H1 (cell line): ENCODE measurements around the gene DIP2C. TPM values are rescaled to one million over a fixed set of nuclear protein-coding genes. Genes with fewer than 3 reads are reported as not detected.

Experiments used
- CTCF ChIA-PET: fragments of 300-600 bp; sonication (Branson Sonifier 250); formaldehyde crosslinking; loops from one replicate; lab custom pipeline; 2021; ENCODE audit not compliant: partially characterized antibody; lab: Charles Lee
- POLR2A ChIA-PET: fragments of 300-600 bp; sonication (Branson Sonifier 250); formaldehyde crosslinking; loops from one replicate; lab custom pipeline; 2021; ENCODE audit warnings: inconsistent platforms; ENCODE audit not compliant: partially characterized antibody; lab: Charles Lee
- DNase-seq, 2 experiments: peaks; one replicate each; pipeline versions ENCODE4 v3.0.0 to v3.0.0-alpha.2; 2010 to 2022; ENCODE audit warnings: low spot score in 2 of 2, low read depth in 1 of 2, mixed read lengths in 1 of 2
- FAIRE-seq: peaks from 2 replicates; lab custom pipeline; 2011; peaks lifted over from hg19 to GRCh38; lab: Jason Lieb, UNC
- H2AFZ ChIP-seq: 2 replicates; pipeline ENCODE4 v1.8.1; 2012; ENCODE audit warnings: low read length, inconsistent platforms
- H2AK5ac ChIP-seq: 2 replicates; pipeline ENCODE4 v1.6.1; 2013; ENCODE audit warnings: low read depth, low read length
- H2BK120ac ChIP-seq: replicated peaks from 2 replicates; pipeline ENCODE3; 2013; ENCODE audit warnings: low read depth, low read length, inconsistent platforms
- H2BK12ac ChIP-seq: 2 replicates; pipeline ENCODE4 v1.6.1; 2013; ENCODE audit warnings: low read depth, low read length
- H2BK15ac ChIP-seq: 2 replicates; pipeline ENCODE4 v1.6.1; 2013; ENCODE audit warnings: low read length
- H2BK20ac ChIP-seq: 2 replicates; pipeline ENCODE4 v1.6.1; 2013; ENCODE audit warnings: low read length
- H2BK5ac ChIP-seq: 2 replicates; pipeline ENCODE4 v1.6.1; 2013; ENCODE audit warnings: low read depth, low read length
- H3K14ac ChIP-seq: 2 replicates; pipeline ENCODE4 v1.6.1; 2013; ENCODE audit warnings: inconsistent platforms; ENCODE audit not compliant: insufficient read length
- H3K18ac ChIP-seq: 2 replicates; pipeline ENCODE4 v1.6.1; 2013; ENCODE audit warnings: low read length; ENCODE audit errors: extremely low read depth
- H3K23ac ChIP-seq: 2 replicates; pipeline ENCODE4 v1.6.1; 2013; ENCODE audit warnings: inconsistent platforms; ENCODE audit not compliant: insufficient read length
- H3K23me2 ChIP-seq: 2 replicates; pipeline ENCODE4 v1.6.1; 2013; ENCODE audit warnings: low read depth, low read length
- H3K27ac ChIP-seq: 2 replicates; pipeline ENCODE4 v1.6.1; 2011; ENCODE audit warnings: low read depth, low read length, inconsistent platforms
- H3K27me3 ChIP-seq, 4 experiments: replicated peaks in 1 of 4; 1 replicate in 1 of 4; 2 replicates in 3 of 4; pipeline versions ENCODE4 v1.6.1 to v1.8.1; 2011 to 2013; ENCODE audit warnings: low read length in 3 of 4, mild to moderate bottlenecking in 3 of 4, inconsistent platforms in 2 of 4, mixed read lengths in 2 of 4, moderate library complexity in 1 of 4; ENCODE audit not compliant: control insufficient read depth in 3 of 4, insufficient read depth in 3 of 4; ENCODE audit errors: extremely low read depth in 1 of 4
- H3K36me3 ChIP-seq, 4 experiments: 2 replicates each; pipeline versions ENCODE4 v1.6.1 to v1.8.1; 2011 to 2013; ENCODE audit warnings: mild to moderate bottlenecking in 4 of 4, low read length in 3 of 4, moderate library complexity in 2 of 4, control low read depth in 1 of 4, inconsistent platforms in 1 of 4; ENCODE audit not compliant: insufficient read depth in 4 of 4, control insufficient read depth in 2 of 4
- H3K4ac ChIP-seq: replicated peaks from 2 replicates; pipeline ENCODE3; 2013; ENCODE audit warnings: low read length, low read depth, mixed read lengths, inconsistent platforms; ENCODE audit not compliant: insufficient read length
- H3K4me1 ChIP-seq, 4 experiments: replicated peaks in 1 of 4; 1 replicate in 1 of 4; 2 replicates in 3 of 4; pipeline versions ENCODE4 v1.6.1 to v1.8.1; 2011 to 2013; ENCODE audit warnings: low read length in 3 of 4, inconsistent platforms in 2 of 4, mixed read lengths in 1 of 4; ENCODE audit not compliant: insufficient read depth in 4 of 4, control insufficient read depth in 3 of 4
- H3K4me2 ChIP-seq, 2 experiments: 2 replicates each; pipeline versions ENCODE4 v1.6.1 to v1.8.1; 2011 to 2013; ENCODE audit warnings: low read depth in 2 of 2, low read length in 2 of 2, control low read depth in 1 of 2, inconsistent platforms in 1 of 2, mild to moderate bottlenecking in 1 of 2; ENCODE audit not compliant: insufficient read depth in 1 of 2
- H3K4me3 ChIP-seq, 4 experiments: fragments of 200-600, 300-600 bp in 1 of 4; sonication (generic), shearing (Covaris generic), sonication (Bioruptor Twin) in 1 of 4; 2 replicates each; pipeline versions ENCODE4 v1.5.1 to v1.8.1; 2011 to 2016; ENCODE audit warnings: low read length in 4 of 4, low read depth in 3 of 4, control low read depth in 2 of 4, inconsistent platforms in 2 of 4, mild to moderate bottlenecking in 2 of 4, mixed read lengths in 1 of 4, moderate library complexity in 1 of 4; ENCODE audit not compliant: insufficient read depth in 2 of 4; ENCODE audit errors: extremely low read depth in 1 of 4
- H3K56ac ChIP-seq: replicated peaks from 2 replicates; pipeline ENCODE3; 2013; ENCODE audit warnings: low read depth, mild to moderate bottlenecking, mixed read lengths, low read length, inconsistent platforms; ENCODE audit not compliant: insufficient read length
- H3K79me1 ChIP-seq: 2 replicates; pipeline ENCODE4 v1.6.1; 2013; ENCODE audit warnings: low read depth, low read length, control low read depth
- H3K79me2 ChIP-seq, 2 experiments: 2 replicates each; pipeline versions ENCODE4 v1.6.1 to v1.8.1; 2012 to 2013; ENCODE audit warnings: low read length in 2 of 2, mild to moderate bottlenecking in 2 of 2, inconsistent platforms in 1 of 2; ENCODE audit not compliant: insufficient read depth in 2 of 2, control insufficient read depth in 1 of 2
- H3K9ac ChIP-seq, 4 experiments: replicated peaks in 1 of 4; 1 replicate in 1 of 4; 2 replicates in 3 of 4; pipeline versions ENCODE4 v1.6.1 to v1.8.1; 2011 to 2013; ENCODE audit warnings: low read depth in 3 of 4, low read length in 3 of 4, control low read depth in 2 of 4, mild to moderate bottlenecking in 2 of 4, moderate library complexity in 2 of 4, inconsistent platforms in 1 of 4; ENCODE audit errors: extremely low read depth in 1 of 4
- H3K9me3 ChIP-seq, 2 experiments: 2 replicates each; pipeline versions ENCODE4 v1.6.1 to v1.8.1; 2012 to 2013; ENCODE audit warnings: mild to moderate bottlenecking in 2 of 2, moderate library complexity in 2 of 2, control low read depth in 1 of 2, inconsistent platforms in 1 of 2, low read depth in 1 of 2, low read length in 1 of 2, mixed read lengths in 1 of 2; ENCODE audit not compliant: insufficient read depth in 2 of 2
- H4K20me1 ChIP-seq, 2 experiments: replicated peaks in 1 of 2; 2 replicates each; pipeline versions ENCODE3 to v1.8.1; 2011 to 2013; ENCODE audit warnings: inconsistent platforms in 2 of 2, low read length in 2 of 2, mild to moderate bottlenecking in 1 of 2; ENCODE audit not compliant: insufficient read depth in 2 of 2, control insufficient read depth in 1 of 2
- H4K5ac ChIP-seq: 2 replicates; pipeline ENCODE4 v1.6.1; 2013; ENCODE audit warnings: low read length, low read depth, mixed read lengths, inconsistent platforms; ENCODE audit not compliant: insufficient read length
- H4K8ac ChIP-seq: 2 replicates; pipeline ENCODE4 v1.8.0; 2013; ENCODE audit warnings: mild to moderate bottlenecking, moderate library complexity, low read length, inconsistent platforms; ENCODE audit not compliant: insufficient read depth; ENCODE audit errors: extremely low read depth
- H4K91ac ChIP-seq: replicated peaks from 2 replicates; pipeline ENCODE3; 2013; ENCODE audit warnings: low read length, mixed read lengths, inconsistent platforms; ENCODE audit not compliant: insufficient read length
- BACH1 ChIP-seq: IDR thresholded peaks from 2 replicates; pipeline ENCODE4 v1.6.1; 2012; ENCODE audit warnings: low read length, improper control_type of control experiment
- BCL11A ChIP-seq, 2 experiments: IDR thresholded peaks; one replicate each; pipeline ENCODE4 v1.6.1; 2011; ENCODE audit warnings: low read depth in 2 of 2, low read length in 2 of 2, mild to moderate bottlenecking in 2 of 2
- HDAC2 ChIP-seq, 2 experiments: fragments of 300-600 bp in 1 of 2; sonication (generic) in 1 of 2; IDR thresholded peaks; 2 replicates each; pipeline ENCODE4 v1.6.1; 2011 to 2012; ENCODE audit warnings: low read depth in 2 of 2, low read length in 2 of 2, mild to moderate bottlenecking in 2 of 2, moderate library complexity in 2 of 2, borderline replicate concordance in 1 of 2, inconsistent platforms in 1 of 2
- NANOG ChIP-seq: IDR thresholded peaks from 2 replicates; pipeline ENCODE4 v1.6.1; 2011; ENCODE audit warnings: low read length, low read depth, mild to moderate bottlenecking, inconsistent platforms; ENCODE audit not compliant: insufficient read depth, poor library complexity, severe bottlenecking
- SAP30 ChIP-seq: fragments of 300-600 bp; sonication (generic); IDR thresholded peaks from 2 replicates; pipeline ENCODE4 v1.7.1; 2012; ENCODE audit warnings: low read length, moderate library complexity, mild to moderate bottlenecking, inconsistent platforms; ENCODE audit not compliant: insufficient read depth, insufficient replicate concordance
- WGBS, 2 experiments: shearing (Covaris generic) in 1 of 2; methylation state at CpG; one replicate each; pipeline versions ENCODE4 v1.1.6 to v1.1.7; 2013 to 2015; ENCODE audit warnings: low lambda C conversion rate in 2 of 2, mixed read lengths in 2 of 2, inconsistent platforms in 1 of 2, low coverage in 1 of 2, missing lambda C conversion rate in 1 of 2; ENCODE audit not compliant: insufficient replicate concordance in 2 of 2, insufficient coverage in 1 of 2, insufficient read length in 1 of 2; ENCODE audit errors: extremely low coverage in 1 of 2, missing lambda C conversion rate in 1 of 2; 5-methylcytosine and 5-hydroxymethylcytosine counted together
- polyA plus RNA-seq, 7 experiments: library from polyadenylated mRNA; depleted of rRNA in 3 of 7; stranded (reverse) in 5 of 7; unstranded in 2 of 7; fragments of >200 nt in 5 of 7; fragments of 200-250 nt in 2 of 7; gene quantifications; 1 replicate in 5 of 7; 2 replicates in 1 of 7; 4 replicates in 1 of 7; pipeline versions ENCODE4 v1.2.1 to v1.2.3, GENCODE V29; 2011 to 2013; ENCODE audit warnings: missing spikeins in 2 of 7, mixed read lengths in 2 of 7
- total RNA-seq: library from RNA; stranded (reverse); fragmentation: NEBNext Ultra II Directional; extraction: Animal tissue kit (Norgen Biotek cat#: 25700); gene quantifications from 2 replicates; pipeline ENCODE4 v1.2.1, GENCODE V29; 2021

The DIP2C gene
- total and polyA plus RNA-seq, 2 of the 8 experiments (the other 6 are each of a cell fraction or from before 2014, with no cell fraction given), result 3.8 to 9.3 TPM

DNA sequence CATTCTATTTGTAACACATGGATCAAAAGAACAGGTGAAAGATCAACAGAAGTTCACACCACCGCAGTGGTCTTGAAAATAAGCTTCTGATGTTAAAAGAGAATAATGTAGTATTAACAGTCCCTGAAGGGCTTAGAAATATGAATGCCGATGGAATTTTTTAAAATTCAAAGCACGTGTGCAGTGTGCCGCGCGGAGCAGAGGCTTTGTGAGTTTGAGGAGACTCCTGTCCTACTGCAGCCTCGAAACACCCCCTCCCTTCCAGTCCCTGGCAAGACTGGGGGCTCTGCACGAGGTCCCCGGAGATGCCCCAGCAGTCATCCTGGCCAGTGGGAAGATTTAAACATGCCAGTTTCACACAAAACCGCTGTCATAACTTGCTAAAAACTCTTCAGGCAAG lies 196.6 kb downstream of the DIP2C start:
- DNase-seq (no peak), FAIRE-seq (no peak)
- H2AK5ac ChIP-seq, result no peak overlapping the region
- no peak overlapping the region for H3K4me3 ChIP-seq
- H3K36me3 ChIP-seq, result no peaks in the 10 kb centered on the region
- no peak overlapping the region for H2BK20ac ChIP-seq
- H3K27me3 ChIP-seq, result no peaks in the 10 kb centered on the region; a peak in 1 of 7 replicates
- no peak overlapping the region for H3K56ac ChIP-seq
- no peak overlapping the region for H3K14ac ChIP-seq
- H3K9ac ChIP-seq, result no peak overlapping the region
- H4K20me1 ChIP-seq, result peaks cover 3 to 13% of the 10 kb centered on the region in 2 experiments
- no peak overlapping the region for H4K91ac ChIP-seq
- H3K18ac ChIP-seq, result no peak overlapping the region
- H2BK5ac ChIP-seq, result no peak overlapping the region
- peaks cover 7 to 18% (median 11%) of the 10 kb centered on the region in 4 experiments; a peak in 5 of 7 replicates for H3K4me1 ChIP-seq
- H3K23me2 ChIP-seq, result no peaks in the 10 kb centered on the region
- ChIA-PET CTCF (interaction anchor here (0.7 to 2.2 kb wide), 6 partner anchors 10 to 296 kb away, joined by 3 to 8 read pairs (median 5); no protein-coding TSS in a partner anchor), POLR2A (no interaction called here)
- H3K4ac ChIP-seq, result no peak overlapping the region
- no peak overlapping the region for H2AFZ ChIP-seq
- H2BK12ac ChIP-seq, result no peak overlapping the region
- H3K79me1 ChIP-seq, result peaks cover 3% of the 10 kb centered on the region; the same call in 1 of the 2 replicates
- WGBS, 2 experiments, result 85% methylated on average over 10 of the region's 10 CpGs; no CpG with 5 or more reads in 1 of the 2 experiments
- H3K27ac ChIP-seq, result no peak overlapping the region
- H3K23ac ChIP-seq, result no peak overlapping the region
- H2BK15ac ChIP-seq, result no peak overlapping the region
- no peak overlapping the region for H3K4me2 ChIP-seq
- H4K8ac ChIP-seq, result no peak overlapping the region
- TF ChIP-seq HDAC2 (IDR thresholded peaks at IDR 0.05; ENCODE audit: borderline replicate concordance in 1 of 2, low read depth in 2 of 2, low read length in 2 of 2) (no peak), BCL11A (IDR thresholded peaks at IDR 0.05; ENCODE audit: low read depth in 2 of 2, low read length in 2 of 2) (no peak), SAP30 (no peak), NANOG (no peak), BACH1 (no peak)
- no peak overlapping the region for H4K5ac ChIP-seq
- H2BK120ac ChIP-seq, result no peak overlapping the region
- no peaks in the 10 kb centered on the region for H3K79me2 ChIP-seq
- no peaks in the 10 kb centered on the region for H3K9me3 ChIP-seq
